Pons (tissue), 1 donor: ENCODE data around the gene RSL1D1.

ENCODE experiments used
- DNase-seq: peaks from one replicate; pipeline ENCODE4 v3.0.0-alpha.2; 2016; ENCODE audit warnings: low spot score

The RSL1D1 gene

GRCh38 chr16:11851294-11852091 lies at the start of gene RSL1D1:
RSL1D1 (minus strand) TSS chr16:11851542; CDS start chr16:11851512, 30 bp downstream.
- DNase-seq, result peak; percentile 89

- DNase-seq, result no peak
Measured at GRCh38 chr16:11901091-11901490, 49.7 kb upstream of the RSL1D1 start.

- no peak for DNase-seq
Measured at GRCh38 chr16:11896486-11897176, 45.3 kb upstream of the RSL1D1 start.

GRCh38 chr16:11893571-11893970 lies 42.2 kb upstream of the RSL1D1 start:
- DNase-seq, result no peak

GRCh38 chr16:11892761-11893160 lies 41.4 kb upstream of the RSL1D1 start:
- DNase-seq, result no peak

- DNase-seq, result no peak
Measured at GRCh38 chr16:11890231-11890965, 39.1 kb upstream of the RSL1D1 start.

- DNase-seq, result no peak
Measured at GRCh38 chr16:11886881-11887280, 35.5 kb upstream of the RSL1D1 start.

GRCh38 chr16:11884035-11884434 lies 32.7 kb upstream of the RSL1D1 start:
- DNase-seq, result no peak

DNA sequence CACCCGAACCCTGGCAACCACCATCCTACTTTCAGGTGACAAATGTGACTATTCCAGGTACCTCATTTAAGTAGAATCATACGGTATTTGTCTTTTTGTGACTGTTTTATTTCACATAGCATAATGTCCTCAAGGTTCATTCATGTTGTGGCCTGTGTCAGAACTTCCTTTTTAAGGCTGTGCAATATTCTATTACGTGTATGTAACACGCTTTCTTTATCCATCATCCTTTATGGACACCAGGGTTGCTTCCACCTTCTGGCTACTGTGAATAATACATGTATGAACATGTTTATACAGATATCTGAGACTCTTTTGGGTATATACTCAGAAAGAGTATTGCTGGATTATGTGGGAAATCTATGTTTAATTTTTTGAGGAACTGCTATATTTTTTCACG lies 28.7 kb upstream of the RSL1D1 start:
- no peak for DNase-seq

GRCh38 chr16:11877374-11877773 lies 26.0 kb upstream of the RSL1D1 start:
- no peak for DNase-seq

- DNase-seq, result no peak
Measured at GRCh38 chr16:11876306-11876705, 25.0 kb upstream of the RSL1D1 start.

GRCh38 chr16:11875721-11876120 lies 24.4 kb upstream of the RSL1D1 start:
- no peak for DNase-seq

- no peak for DNase-seq
Measured at GRCh38 chr16:11871193-11871592, 19.9 kb upstream of the RSL1D1 start.

- DNase-seq, result no peak
Measured at GRCh38 chr16:11870399-11870798, 19.1 kb upstream of the RSL1D1 start.

DNA sequence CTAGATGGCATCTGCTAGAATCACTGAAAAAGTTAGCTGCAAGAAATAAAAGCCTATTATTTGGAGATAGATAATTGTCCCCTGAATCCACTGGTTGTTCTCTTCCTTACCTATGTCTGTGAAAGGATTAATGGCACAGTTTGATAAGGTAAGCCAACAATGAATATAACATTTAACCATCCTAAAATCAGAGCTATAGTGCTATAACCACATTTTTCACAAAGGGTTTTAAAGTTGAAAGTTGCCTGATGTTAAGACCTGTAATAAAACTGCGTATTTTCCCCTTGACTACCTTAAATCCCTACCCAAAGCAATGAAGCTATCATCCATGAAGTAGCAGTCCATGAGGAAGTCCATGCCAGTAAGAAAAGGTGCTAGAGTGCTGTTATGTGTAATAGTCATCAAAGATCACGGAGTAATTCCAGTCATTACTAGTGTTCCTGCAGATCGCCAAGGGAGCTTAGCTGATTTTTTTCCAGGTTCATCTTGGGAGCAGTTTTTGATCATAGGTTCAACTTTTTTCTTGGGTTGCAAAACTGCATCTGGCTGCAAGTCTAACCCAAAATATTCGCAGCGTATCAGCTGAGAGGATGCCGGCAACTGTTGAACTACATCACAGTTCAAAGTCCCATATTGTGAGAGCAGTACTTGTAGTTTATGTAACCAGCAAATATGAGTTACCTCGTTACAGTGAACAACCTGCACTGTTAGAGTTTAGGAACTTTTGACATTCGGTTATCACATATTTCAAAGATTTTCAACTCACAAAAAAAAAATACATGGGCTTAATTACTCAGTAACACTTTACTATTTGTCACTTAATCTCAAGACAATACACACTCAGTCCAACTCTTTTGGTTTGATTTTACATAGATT lies 18.2 kb upstream of the RSL1D1 start:
- DNase-seq, result no peak

GRCh38 chr16:11868412-11868980 lies 17.2 kb upstream of the RSL1D1 start:
- DNase-seq, result no peak

DNA sequence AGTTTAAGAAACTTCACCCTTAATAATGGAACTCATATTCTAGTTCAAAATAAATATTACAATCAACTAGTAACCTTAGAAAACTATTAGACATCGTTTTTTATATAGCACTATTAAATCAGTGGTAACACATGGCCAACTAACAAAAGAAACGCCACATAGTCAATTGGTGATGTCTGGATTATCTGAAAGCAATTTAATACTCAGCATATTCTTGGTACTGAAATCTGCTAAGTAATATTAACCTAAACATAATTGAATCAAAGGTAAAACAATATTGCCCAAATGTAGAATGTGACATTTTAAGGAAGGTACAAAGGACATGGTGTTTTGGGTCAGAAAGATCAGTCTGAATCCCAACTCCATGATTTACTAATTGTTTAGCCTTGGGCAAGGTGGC lies 11.1 kb upstream of the RSL1D1 start:
- no peak for DNase-seq

DNA sequence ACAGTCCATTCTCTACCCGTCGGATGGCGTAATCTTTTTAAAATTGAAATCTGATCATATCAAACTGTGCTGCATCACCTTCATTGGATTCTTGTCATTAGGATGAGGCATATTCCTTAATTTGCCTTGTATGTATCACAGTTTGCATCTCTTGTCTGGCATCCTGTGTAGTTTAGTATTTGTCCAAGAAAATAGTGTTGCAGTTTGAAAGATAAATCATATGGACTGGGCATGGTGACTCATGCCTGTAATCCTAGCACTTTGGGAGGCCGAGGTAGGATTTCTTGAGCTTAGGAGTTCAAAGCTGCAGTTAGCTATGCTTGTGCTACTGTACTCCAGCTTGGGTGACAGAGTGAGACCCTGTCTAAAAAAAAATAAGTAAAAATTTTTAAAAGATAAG lies 5.8 kb upstream of the RSL1D1 start:
- no peak for DNase-seq

GRCh38 chr16:11852092-11852809 lies 909 bp upstream of the RSL1D1 start:
- DNase-seq, result no peak

DNA sequence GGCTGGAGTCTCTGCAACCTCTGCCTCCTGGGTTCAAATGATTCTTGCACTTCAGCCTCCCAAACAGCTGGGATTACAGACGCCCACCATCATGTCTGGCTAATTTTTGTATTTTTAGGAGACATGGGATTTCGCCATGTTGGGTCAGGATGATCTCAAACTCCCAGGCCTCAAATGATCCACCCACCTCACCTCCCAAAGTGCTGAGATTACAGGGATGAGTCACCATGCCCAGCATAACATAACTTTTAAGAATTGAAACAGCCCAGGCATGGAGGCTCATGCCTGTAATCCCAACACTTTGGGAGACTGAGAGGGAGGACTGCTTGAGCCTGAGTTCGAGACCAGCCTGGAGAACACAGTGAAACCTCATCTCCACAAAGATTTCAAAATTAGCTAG lies 2.5 kb downstream of the RSL1D1 start:
- no peak for DNase-seq

GRCh38 chr16:11844499-11844898 lies 6.8 kb downstream of the RSL1D1 start:
- DNase-seq, result no peak
